DOHH2 (cell line): Measurements from ENCODE around the gene RNU5B-1.

Source experiments
- CTCF ChIP-seq: fragments of 200-600 bp; sonication (generic); IDR thresholded peaks from one replicate; pipeline ENCODE4 v1.5.1; 2014; ENCODE audit warnings: antibody characterized with exemption, mild to moderate bottlenecking, low read depth, low read length; ENCODE audit not compliant: poor library complexity, severe bottlenecking
- EZH2phosphoT487 ChIP-seq: fragments of 200-600 bp; sonication (generic); IDR thresholded peaks from 2 replicates; pipeline ENCODE4 v1.6.1; 2017; ENCODE audit warnings: borderline replicate concordance, mild to moderate bottlenecking, antibody characterized with exemption, low read length, moderate library complexity, mixed read lengths

GRCh38 chr15:65311760-65312159, 7.3 kb downstream of the RNU5B-1 start:
- TF ChIP-seq CTCF (no peak), EZH2phosphoT487 (no peak)
